Esophagus (tissue), 2 donors: ENCODE results near the gene ANAPC16. TPM values are rescaled to one million over a fixed set of nuclear protein-coding genes. Genes with fewer than 3 reads are reported as not detected.

ENCODE experiments used
- polyA plus RNA-seq, 2 donors: library from polyadenylated mRNA; stranded (reverse); fragments of 200-250 nt; gene quantifications; one replicate each; pipeline ENCODE4 v1.2.3, GENCODE V29; 2013
- donor health status: healthy with polysubstance abuse.
- donor health status: Bipolar disorder and iron deficiency.

ANAPC16 gene
- polyA plus RNA-seq, 2 donors: 80.2 to 112 TPM

Other genes with a start within 250 kb of the ANAPC16 start
- gene SPOCK2, start 127.5 kb upstream of the ANAPC16 start, polyA plus RNA-seq: 1 to 10 TPM; 1.5 to 1.9 TPM
- 10 to 100 TPM in 1 of 2 donors, 1 to 10 TPM in 1; 4.7 to 12.8 TPM for gene ASCC1, start 264 bp downstream of the ANAPC16 start, polyA plus RNA-seq
- 100 to 1,000 TPM; 230 to 332 TPM for gene DDIT4, start 57.9 kb downstream of the ANAPC16 start, polyA plus RNA-seq
- 10 to 100 TPM; 18.4 to 20.7 TPM for gene DNAJB12, start 138.9 kb downstream of the ANAPC16 start, polyA plus RNA-seq